ENCODE data around the gene TCHH. TPM values are rescaled to one million over a fixed set of nuclear protein-coding genes. Genes with fewer than 3 reads are reported as not detected.

TCHH gene
- total RNA-seq, 4 donors from 2014 or later, result 0.13 to 5.8 (median 0.46) TPM

DNA sequence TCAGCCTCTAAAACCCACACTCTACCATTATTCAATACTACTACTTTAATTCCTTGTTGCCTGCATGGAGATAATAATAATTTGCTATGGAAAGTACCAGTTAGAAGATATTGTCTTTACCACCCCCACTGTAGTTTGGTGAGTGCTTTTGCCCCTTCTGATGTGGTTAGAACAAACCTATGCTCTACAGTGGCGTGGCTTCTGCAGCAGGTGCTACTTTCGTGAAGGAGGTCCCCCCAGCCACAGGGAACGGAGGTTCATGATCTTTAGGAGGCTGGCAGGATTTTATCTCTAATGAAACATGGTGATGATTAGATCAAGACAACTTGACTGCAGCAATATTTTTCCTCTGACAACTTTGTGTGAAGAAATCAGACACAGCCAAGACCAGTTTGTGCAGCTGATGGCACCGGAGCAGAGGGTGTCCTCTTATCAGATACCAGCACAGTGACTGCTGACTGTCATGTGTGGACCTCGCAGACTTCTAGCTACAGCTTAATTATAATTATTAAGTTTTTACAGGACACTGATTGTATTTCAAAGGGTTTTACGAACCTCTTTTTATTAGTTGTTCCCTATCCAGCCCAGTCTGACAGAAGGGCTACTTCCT is 10.7 kb upstream of the TCHH start:
- Histone ChIP-seq H3K27me3 (no peaks in the 10 kb centered on the region), H3K4me3 (no peak overlapping the region), H3K27ac (no peak overlapping the region), H3K4me1 (no peaks in the 10 kb centered on the region), H3K9me3 (no peaks in the 10 kb centered on the region), H3K36me3 (no peaks in the 10 kb centered on the region)
- DNase-seq, result no peak
- TF ChIP-seq POLR2A (IDR thresholded peaks at IDR 0.05), result no peak
- TF ChIP-seq, protein P1, sequence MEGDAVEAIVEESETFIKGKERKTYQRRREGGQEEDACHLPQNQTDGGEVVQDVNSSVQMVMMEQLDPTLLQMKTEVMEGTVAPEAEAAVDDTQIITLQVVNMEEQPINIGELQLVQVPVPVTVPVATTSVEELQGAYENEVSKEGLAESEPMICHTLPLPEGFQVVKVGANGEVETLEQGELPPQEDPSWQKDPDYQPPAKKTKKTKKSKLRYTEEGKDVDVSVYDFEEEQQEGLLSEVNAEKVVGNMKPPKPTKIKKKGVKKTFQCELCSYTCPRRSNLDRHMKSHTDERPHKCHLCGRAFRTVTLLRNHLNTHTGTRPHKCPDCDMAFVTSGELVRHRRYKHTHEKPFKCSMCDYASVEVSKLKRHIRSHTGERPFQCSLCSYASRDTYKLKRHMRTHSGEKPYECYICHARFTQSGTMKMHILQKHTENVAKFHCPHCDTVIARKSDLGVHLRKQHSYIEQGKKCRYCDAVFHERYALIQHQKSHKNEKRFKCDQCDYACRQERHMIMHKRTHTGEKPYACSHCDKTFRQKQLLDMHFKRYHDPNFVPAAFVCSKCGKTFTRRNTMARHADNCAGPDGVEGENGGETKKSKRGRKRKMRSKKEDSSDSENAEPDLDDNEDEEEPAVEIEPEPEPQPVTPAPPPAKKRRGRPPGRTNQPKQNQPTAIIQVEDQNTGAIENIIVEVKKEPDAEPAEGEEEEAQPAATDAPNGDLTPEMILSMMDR (IDR thresholded peaks at IDR 0.05), result no peak

DNA sequence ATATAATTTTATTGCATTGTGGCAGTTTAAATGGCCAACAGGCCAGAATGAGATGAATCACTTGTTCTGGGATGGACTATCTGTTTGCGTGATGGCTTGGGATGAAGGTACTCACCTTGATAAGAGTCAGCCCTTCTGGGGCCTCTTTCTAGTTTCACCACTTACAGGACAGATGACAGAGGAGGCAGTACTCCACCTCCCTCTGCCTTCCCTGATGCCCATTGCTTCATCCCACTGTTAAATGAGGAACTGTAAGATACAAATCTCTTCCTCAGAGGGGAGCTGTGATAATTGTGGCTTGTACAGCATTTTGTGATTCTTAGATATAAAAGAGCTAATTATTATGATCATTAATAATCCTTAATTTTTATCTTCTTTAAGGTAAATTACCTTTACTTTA is 3.7 kb upstream of the TCHH start:
- no peak overlapping the region for H3K27ac ChIP-seq

GRCh38 chr1:152112885-152113432 is 2.3 kb downstream of the TCHH start:
- no peak for DNase-seq
- Histone ChIP-seq H3K9me3 (peaks cover 0 to 5% (median 0%) of the 10 kb centered on the region in 4 donors), H3K4me1 (peaks cover 4 to 43% (median 7%) of the 10 kb centered on the region in 4 donors), H3K36me3 (no peaks in the 10 kb centered on the region), H3K27me3 (peaks cover 0 to 36% of the 10 kb centered on the region in 2 donors), H3K27ac (no peak overlapping the region), H3K4me3 (peak overlapping the region in 2 of 4 donors; percentile 41 to 50)
- TF ChIP-seq, protein P1 (IDR thresholded peaks at IDR 0.05), result no peak
- TF ChIP-seq POLR2A (IDR thresholded peaks at IDR 0.05), result no peak

More for the DNA sequence above, 3.7 kb upstream of the TCHH start:
- H3K9me3 ChIP-seq, result no peaks in the 10 kb centered on the region
- no peaks in the 10 kb centered on the region for H3K36me3 ChIP-seq
- no peaks in the 10 kb centered on the region for H3K4me1 ChIP-seq
- no peak for DNase-seq
- no peaks in the 10 kb centered on the region for H3K27me3 ChIP-seq
- no peak overlapping the region for H3K4me3 ChIP-seq
- TF ChIP-seq POLR2A (IDR thresholded peaks at IDR 0.05), result no peak
- TF ChIP-seq, protein P1 (IDR thresholded peaks at IDR 0.05), result no peak

GRCh38 chr1:152112101-152112884 is 3.0 kb downstream of the TCHH start:
- Histone ChIP-seq H3K4me3 (peak overlapping the region in 3 of 4 donors; percentile 41 to 50 (median 42)), H3K9me3 (peaks cover 0 to 5% (median 0%) of the 10 kb centered on the region in 4 donors), H3K4me1 (peaks cover 4 to 48% (median 7%) of the 10 kb centered on the region in 4 donors), H3K36me3 (no peaks in the 10 kb centered on the region), H3K27ac (no peak overlapping the region), H3K27me3 (peaks cover 0 to 43% of the 10 kb centered on the region in 2 donors)
- no peak for DNase-seq
- TF ChIP-seq, protein P1 (IDR thresholded peaks at IDR 0.05), result no peak

DNA sequence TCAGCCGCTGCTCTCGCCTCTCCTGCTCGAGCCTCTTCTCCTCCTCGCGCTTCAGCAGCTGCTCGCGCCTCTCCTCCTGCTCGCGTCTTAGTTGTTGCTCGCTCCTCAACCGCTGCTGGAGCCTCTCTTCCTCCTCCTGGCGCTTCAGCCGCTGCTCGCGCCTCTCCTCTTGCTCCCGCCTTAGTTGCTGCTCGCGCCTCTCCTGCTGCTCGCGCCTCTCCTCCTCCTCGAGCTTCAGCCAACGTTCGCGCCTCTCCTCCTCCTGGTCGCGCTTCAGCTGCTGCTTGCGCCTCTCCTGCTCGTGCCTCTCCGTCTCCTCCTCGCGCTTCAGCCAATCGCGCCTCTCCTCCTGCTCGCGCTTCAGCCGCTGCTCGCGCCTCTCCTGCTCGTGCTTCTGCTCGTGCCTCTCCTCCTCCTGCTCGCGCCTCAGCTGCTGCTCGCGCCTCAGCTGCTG is 3.7 kb downstream of the TCHH start:
- no peaks in the 10 kb centered on the region for H3K36me3 ChIP-seq
- H3K4me3 ChIP-seq, result peak overlapping the region; percentile 8 to 50 (median 42)
- TF ChIP-seq POLR2A (IDR thresholded peaks at IDR 0.05), result no peak
- TF ChIP-seq, protein P1 (IDR thresholded peaks at IDR 0.05), result no peak
- H3K9me3 ChIP-seq, result peaks cover 0 to 5% (median 0%) of the 10 kb centered on the region in 4 donors
- H3K27ac ChIP-seq, result no peak overlapping the region
- H3K4me1 ChIP-seq, result peaks cover 4 to 48% (median 7%) of the 10 kb centered on the region in 4 donors
- H3K27me3 ChIP-seq, result peaks cover 0 to 49% of the 10 kb centered on the region in 2 donors
- DNase-seq, result no peak

Data from Peyer's patch (tissue), 4 donors.